ENCODE results near the gene LMX1A.

DNA sequence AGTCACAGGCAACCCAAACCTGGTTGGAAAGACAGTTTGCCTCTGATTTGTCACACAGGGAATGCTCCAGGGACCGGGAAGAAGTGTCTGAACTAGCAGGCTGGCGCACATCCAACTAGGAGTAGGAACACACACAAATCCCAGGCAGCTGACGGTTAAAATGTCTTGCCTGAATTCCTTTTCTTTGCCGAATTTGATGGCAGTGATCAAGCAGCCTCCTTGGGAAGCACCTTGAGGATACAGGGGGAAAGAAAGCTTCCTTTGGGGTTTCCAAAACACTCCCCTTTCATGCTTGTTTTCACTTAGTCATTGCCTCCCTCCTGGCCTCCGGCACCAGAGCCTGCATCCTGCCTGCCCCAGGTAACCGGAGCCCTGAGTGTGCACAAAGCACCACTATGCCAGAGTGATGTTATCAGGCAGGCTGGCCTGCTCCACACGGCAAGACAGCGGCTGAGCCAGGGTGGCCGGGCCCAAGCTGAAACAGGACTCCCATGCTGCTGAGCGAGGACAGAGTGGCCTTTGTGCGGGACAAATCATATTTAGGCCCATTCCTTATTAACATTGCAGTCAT lies 193.8 kb downstream of the LMX1A start:
- no peak for TF ChIP-seq CTCF (IDR thresholded peaks at IDR 0.05; ENCODE audit: low read length)
- TF ChIP-seq EZH2phosphoT487 (IDR thresholded peaks at IDR 0.05; ENCODE audit: low read length): no peak
